PFSK-1 (cell line): ENCODE measurements around the gene PRRG3. TPM values are rescaled to one million over a fixed set of nuclear protein-coding genes. Genes with fewer than 3 reads are reported as not detected.

Experiments
- FOXP2 ChIP-seq: optimal IDR thresholded peaks from 2 replicates; pipeline ENCODE3; 2011; ENCODE audit warnings: borderline replicate concordance, control low read depth, inconsistent platforms; ENCODE audit not compliant: insufficient read depth; ENCODE audit errors: extremely low read length, extremely low read depth
- POLR2AphosphoS5 ChIP-seq: IDR thresholded peaks from 2 replicates; pipeline ENCODE4 v1.6.1; 2012; ENCODE audit warnings: low read depth, mild to moderate bottlenecking, control low read depth, low read length, moderate library complexity
- REST ChIP-seq, 2 experiments: IDR thresholded peaks; 2 replicates each; pipeline versions ENCODE4 v1.6.1 to v1.8.0; 2011 to 2012; ENCODE audit warnings: low read depth in 2 of 2, low read length in 2 of 2, control low read depth in 1 of 2, inconsistent platforms in 1 of 2, mild to moderate bottlenecking in 1 of 2, moderate library complexity in 1 of 2; ENCODE audit not compliant: insufficient read depth in 1 of 2
- SIN3A ChIP-seq: IDR thresholded peaks from 2 replicates; pipeline ENCODE4 v1.6.1; 2012; ENCODE audit warnings: mild to moderate bottlenecking, low read length, moderate library complexity, borderline replicate concordance; ENCODE audit not compliant: insufficient read depth
- TAF1 ChIP-seq: IDR thresholded peaks from 2 replicates; pipeline ENCODE4 v1.6.1; 2012; ENCODE audit warnings: low read length, control low read depth, borderline replicate concordance; ENCODE audit not compliant: insufficient read depth
- polyA plus RNA-seq: library from polyadenylated mRNA; unstranded; fragments of >200 nt; gene quantifications from one replicate; pipeline ENCODE4 v1.2.1, GENCODE V29; 2012; ENCODE audit warnings: low read depth, missing spikeins; ENCODE audit not compliant: insufficient read length

PRRG3 gene
- not detected for polyA plus RNA-seq

- TF ChIP-seq SIN3A (no peak), POLR2AphosphoS5 (no peak), REST (IDR thresholded peaks at IDR 0.05; ENCODE audit: insufficient read depth in 1 of 2, low read depth in 2 of 2, low read length in 2 of 2) (no peak), FOXP2 (no peak), TAF1 (no peak)
Observed at GRCh38 chrX:151694661-151695582, at the start of gene PRRG3. PRRG3 (plus strand) TSS chrX:151695458; CDS start chrX:151698815, 3,357 bp downstream.

GRCh38 chrX:151675121-151675746 is 20.0 kb upstream of the PRRG3 start:
- TF ChIP-seq SIN3A (no peak), TAF1 (no peak), FOXP2 (no peak), REST (IDR thresholded peaks at IDR 0.05; ENCODE audit: insufficient read depth in 1 of 2, low read depth in 2 of 2, low read length in 2 of 2) (no peak), POLR2AphosphoS5 (no peak)

- TF ChIP-seq FOXP2 (no peak), SIN3A (no peak), REST (IDR thresholded peaks at IDR 0.05; ENCODE audit: insufficient read depth in 1 of 2, low read depth in 2 of 2, low read length in 2 of 2) (no peak), TAF1 (no peak), POLR2AphosphoS5 (no peak)
Observed at GRCh38 chrX:151676196-151676595, 19.1 kb upstream of the PRRG3 start.

GRCh38 chrX:151679798-151680402 is 15.4 kb upstream of the PRRG3 start:
- TF ChIP-seq SIN3A (no peak), TAF1 (no peak), POLR2AphosphoS5 (no peak), REST (IDR thresholded peaks at IDR 0.05; ENCODE audit: insufficient read depth in 1 of 2, low read depth in 2 of 2, low read length in 2 of 2) (no peak), FOXP2 (no peak)
